ENCODE measurements around the gene SCLY. TPM values are rescaled to one million over a fixed set of nuclear protein-coding genes. Genes with fewer than 3 reads are reported as not detected.
"Not testable (repeated sequence)": the region's sequence is repeated elsewhere in the genome, so short reads cannot be mapped to it uniquely, and the experiment has no call there.

The SCLY gene
- total and polyA plus RNA-seq, 4 donors: 13.9 to 27.0 (median 19.3) TPM

- WGBS (ENCODE audit: insufficient coverage): 83% methylated on average over 1 of the region's 3 CpGs
- Histone ChIP-seq H3K4me3 (ENCODE audit: low read depth, low read length) (no peak overlapping the region), H3K4me1 (ENCODE audit: control insufficient read depth, insufficient read depth, low read length) (no peaks in the 10 kb centered on the region), H3K36me3 (ENCODE audit: control insufficient read depth, insufficient read depth, low read length) (no peaks in the 10 kb centered on the region), H3K27ac (ENCODE audit: low read depth, low read length) (no peak overlapping the region), H3K9me3 (ENCODE audit: control insufficient read depth, insufficient read depth, low read length) (no peaks in the 10 kb centered on the region), H3K27me3 (ENCODE audit: control insufficient read depth, insufficient read depth, low read length) (no peaks in the 10 kb centered on the region)
- no peak for DNase-seq (ENCODE audit: low read depth in 4 of 6, low spot score in 6 of 6)
These were observed 5.0 kb upstream of the SCLY start for GRCh38 chr2:238055841-238056240.

- DNase-seq (ENCODE audit: low read depth in 4 of 6, low spot score in 6 of 6); H3K4me3 ChIP-seq (ENCODE audit: low read depth, low read length); H3K27me3 ChIP-seq (ENCODE audit: control insufficient read depth, insufficient read depth, low read length); H3K36me3 ChIP-seq (ENCODE audit: control insufficient read depth, insufficient read depth, low read length); H3K9me3 ChIP-seq (ENCODE audit: control insufficient read depth, insufficient read depth, low read length); H3K27ac ChIP-seq (ENCODE audit: low read depth, low read length); H3K4me1 ChIP-seq (ENCODE audit: control insufficient read depth, insufficient read depth, low read length): not testable (repeated sequence)
- 89% methylated on average over 40 of the region's 44 CpGs for WGBS (ENCODE audit: insufficient coverage)
These were observed 2.9 kb upstream of the SCLY start for GRCh38 chr2:238057696-238058575.

- no peak for DNase-seq (ENCODE audit: low read depth in 4 of 6, low spot score in 6 of 6)
- no peak overlapping the region for H3K4me3 ChIP-seq (ENCODE audit: low read depth, low read length)
- H3K27ac ChIP-seq (ENCODE audit: low read depth, low read length): no peak overlapping the region
- no peaks in the 10 kb centered on the region for H3K27me3 ChIP-seq (ENCODE audit: control insufficient read depth, insufficient read depth, low read length)
- H3K36me3 ChIP-seq (ENCODE audit: control insufficient read depth, insufficient read depth, low read length): peaks cover 2% of the 10 kb centered on the region
- peaks cover 6% of the 10 kb centered on the region for H3K4me1 ChIP-seq (ENCODE audit: control insufficient read depth, insufficient read depth, low read length)
- WGBS (ENCODE audit: insufficient coverage): 100% methylated on average over 1 of the region's 3 CpGs
- no peaks in the 10 kb centered on the region for H3K9me3 ChIP-seq (ENCODE audit: control insufficient read depth, insufficient read depth, low read length)
These were observed 1.3 kb upstream of the SCLY start for GRCh38 chr2:238059505-238059904.

- Histone ChIP-seq H3K4me3 (ENCODE audit: low read depth, low read length) (peak overlapping the region; percentile 83), H3K36me3 (ENCODE audit: control insufficient read depth, insufficient read depth, low read length) (peaks cover 2% of the 10 kb centered on the region), H3K4me1 (ENCODE audit: control insufficient read depth, insufficient read depth, low read length) (peaks cover 6% of the 10 kb centered on the region), H3K27ac (ENCODE audit: low read depth, low read length) (peak overlapping the region; percentile 67), H3K9me3 (ENCODE audit: control insufficient read depth, insufficient read depth, low read length) (no peaks in the 10 kb centered on the region), H3K27me3 (ENCODE audit: control insufficient read depth, insufficient read depth, low read length) (no peaks in the 10 kb centered on the region)
- DNase-seq (ENCODE audit: low read depth in 4 of 6, low spot score in 6 of 6): peak in 1 of 6 donors; percentile 12
- 2% methylated on average over 18 of the region's 18 CpGs for WGBS (ENCODE audit: insufficient coverage)
These were observed 682 bp upstream of the SCLY start for GRCh38 chr2:238060096-238060541.

- Histone ChIP-seq H3K27ac (ENCODE audit: low read depth, low read length) (peak overlapping the region; percentile 61), H3K36me3 (ENCODE audit: control insufficient read depth, insufficient read depth, low read length) (peaks cover 6% of the 10 kb centered on the region), H3K4me1 (ENCODE audit: control insufficient read depth, insufficient read depth, low read length) (peaks cover 6% of the 10 kb centered on the region), H3K27me3 (ENCODE audit: control insufficient read depth, insufficient read depth, low read length) (no peaks in the 10 kb centered on the region), H3K9me3 (ENCODE audit: control insufficient read depth, insufficient read depth, low read length) (no peaks in the 10 kb centered on the region), H3K4me3 (ENCODE audit: low read depth, low read length) (peak overlapping the region; percentile 79)
- 0% methylated on average over 21 of the region's 29 CpGs for WGBS (ENCODE audit: insufficient coverage)
- peak in 5 of 6 donors; percentile 10 to 47 (median 19) for DNase-seq (ENCODE audit: low read depth in 4 of 6, low spot score in 6 of 6)
These were observed 758 bp downstream of the SCLY start for GRCh38 chr2:238061315-238062202.

GRCh38 chr2:238063414-238064189 lies 2.8 kb downstream of the SCLY start:
- H3K27ac ChIP-seq (ENCODE audit: low read depth, low read length): no peak overlapping the region
- DNase-seq (ENCODE audit: low read depth in 4 of 6, low spot score in 6 of 6): no peak

GRCh38 chr2:238064376-238064775 lies 3.6 kb downstream of the SCLY start:
- no peak for DNase-seq (ENCODE audit: low read depth in 4 of 6, low spot score in 6 of 6)
- H3K9me3 ChIP-seq (ENCODE audit: control insufficient read depth, insufficient read depth, low read length): no peaks in the 10 kb centered on the region
- H3K27me3 ChIP-seq (ENCODE audit: control insufficient read depth, insufficient read depth, low read length): no peaks in the 10 kb centered on the region
- peaks cover 15% of the 10 kb centered on the region for H3K36me3 ChIP-seq (ENCODE audit: control insufficient read depth, insufficient read depth, low read length)
- H3K4me1 ChIP-seq (ENCODE audit: control insufficient read depth, insufficient read depth, low read length): peaks cover 6% of the 10 kb centered on the region
- no peak overlapping the region for H3K4me3 ChIP-seq (ENCODE audit: low read depth, low read length)
- H3K27ac ChIP-seq (ENCODE audit: low read depth, low read length): no peak overlapping the region
- 80% methylated on average over 3 of the region's 7 CpGs for WGBS (ENCODE audit: insufficient coverage)

More at GRCh38 chr2:238063414-238064189, 2.8 kb downstream of the SCLY start:
- H3K36me3 ChIP-seq (ENCODE audit: control insufficient read depth, insufficient read depth, low read length): peaks cover 13% of the 10 kb centered on the region
- no peak overlapping the region for H3K4me3 ChIP-seq (ENCODE audit: low read depth, low read length)
- no peaks in the 10 kb centered on the region for H3K9me3 ChIP-seq (ENCODE audit: control insufficient read depth, insufficient read depth, low read length)
- no peaks in the 10 kb centered on the region for H3K27me3 ChIP-seq (ENCODE audit: control insufficient read depth, insufficient read depth, low read length)
- peaks cover 6% of the 10 kb centered on the region for H3K4me1 ChIP-seq (ENCODE audit: control insufficient read depth, insufficient read depth, low read length)
- WGBS (ENCODE audit: insufficient coverage): 84% methylated on average over 6 of the region's 8 CpGs

GRCh38 chr2:238065071-238065846 lies 4.5 kb downstream of the SCLY start:
- H3K27ac ChIP-seq (ENCODE audit: low read depth, low read length): no peak overlapping the region
- peaks cover 23% of the 10 kb centered on the region for H3K36me3 ChIP-seq (ENCODE audit: control insufficient read depth, insufficient read depth, low read length)
- no peaks in the 10 kb centered on the region for H3K27me3 ChIP-seq (ENCODE audit: control insufficient read depth, insufficient read depth, low read length)
- H3K4me3 ChIP-seq (ENCODE audit: low read depth, low read length): no peak overlapping the region
- no peak for DNase-seq (ENCODE audit: low read depth in 4 of 6, low spot score in 6 of 6)
- peaks cover 6% of the 10 kb centered on the region for H3K4me1 ChIP-seq (ENCODE audit: control insufficient read depth, insufficient read depth, low read length)
- no peaks in the 10 kb centered on the region for H3K9me3 ChIP-seq (ENCODE audit: control insufficient read depth, insufficient read depth, low read length)
- 100% methylated on average over 6 of the region's 18 CpGs for WGBS (ENCODE audit: insufficient coverage)
